CD4-positive, CD25-positive, alpha-beta regulatory T cell (primary cell): Measurements from ENCODE around the gene ADAT3. TPM values are rescaled to one million over a fixed set of nuclear protein-coding genes. Genes with fewer than 3 reads are reported as not detected.

Source experiments
- ATAC-seq, 2 donors: fragments of 150-1000 bp; cut with Tn5 transposase; one replicate each; pipeline ENCODE4 v1.10.0; 2021; ENCODE audit warnings: low read depth in 2 of 2, moderate number of reproducible peaks in 2 of 2, moderate library complexity in 1 of 2
- DNase-seq, 3 donors: peaks; one replicate each; pipeline versions ENCODE4 v3.0.0 to v3.0.0-alpha.2; 2012 to 2022; ENCODE audit warnings: mixed read lengths in 1 of 3
- H3K27ac ChIP-seq: one replicate; pipeline ENCODE4 v1.7.0; 2013; ENCODE audit warnings: mild to moderate bottlenecking, low read length; ENCODE audit not compliant: insufficient read depth, poor library complexity, severe bottlenecking
- H3K27me3 ChIP-seq: one replicate; pipeline ENCODE4 v1.7.0; 2013; ENCODE audit warnings: low read length; ENCODE audit not compliant: control insufficient read depth, insufficient read depth
- H3K36me3 ChIP-seq: one replicate; pipeline ENCODE4 v1.7.0; 2013; ENCODE audit warnings: mild to moderate bottlenecking, low read length, moderate library complexity; ENCODE audit not compliant: control insufficient read depth, insufficient read depth
- H3K4me1 ChIP-seq: 2 replicates; pipeline ENCODE4 v1.7.0; 2013; ENCODE audit warnings: mild to moderate bottlenecking, low read length; ENCODE audit not compliant: insufficient read depth, control insufficient read depth, poor library complexity, severe bottlenecking
- H3K4me3 ChIP-seq: one replicate; pipeline ENCODE4 v1.7.0; 2013; ENCODE audit warnings: low read depth, mild to moderate bottlenecking, low read length, moderate library complexity
- H3K9me3 ChIP-seq, 2 experiments: 1 replicate in 1 of 2; 2 replicates in 1 of 2; pipeline ENCODE4 v1.7.0; 2013; ENCODE audit warnings: low read length in 2 of 2, mild to moderate bottlenecking in 1 of 2, moderate library complexity in 1 of 2; ENCODE audit not compliant: control insufficient read depth in 2 of 2
- H3K27ac Mint-ChIP-seq, 3 donors: one replicate each; pipeline ENCODE4 v1.8.0; 2020 to 2022; ENCODE audit warnings: mild to moderate bottlenecking in 3 of 3, mixed read lengths in 3 of 3, moderate library complexity in 2 of 3
- H3K27me3 Mint-ChIP-seq: one replicate; pipeline ENCODE4 v1.8.0; 2022; ENCODE audit warnings: mild to moderate bottlenecking, mixed read lengths
- H3K36me3 Mint-ChIP-seq: one replicate; pipeline ENCODE4 v1.8.0; 2020; ENCODE audit warnings: mixed read lengths
- H3K4me1 Mint-ChIP-seq, 4 donors: one replicate each; pipeline ENCODE4 v1.8.0; 2020 to 2022; ENCODE audit warnings: mixed read lengths in 4 of 4, mild to moderate bottlenecking in 1 of 4
- H3K4me3 Mint-ChIP-seq, 4 donors: one replicate each; pipeline ENCODE4 v1.8.0; 2020 to 2022; ENCODE audit warnings: mild to moderate bottlenecking in 4 of 4, mixed read lengths in 4 of 4, moderate library complexity in 3 of 4
- H3K9me3 Mint-ChIP-seq, 7 donors: one replicate each; pipeline ENCODE4 v1.8.0; 2020 to 2022; ENCODE audit warnings: mixed read lengths in 7 of 7, mild to moderate bottlenecking in 3 of 7, moderate library complexity in 2 of 7
- polyA plus RNA-seq, 4 donors: library from polyadenylated mRNA; unstranded; fragments of 300-500 nt; fragmentation: Illumina TruSeq; gene quantifications; one replicate each; pipeline ENCODE4 v1.2.3, GENCODE V29; 2021
- total RNA-seq: library from RNA; stranded (reverse); gene quantifications from one replicate; pipeline ENCODE4 v1.2.3, GENCODE V29; 2022

The ADAT3 gene
- total and polyA plus RNA-seq, 5 donors from 2014 or later, result 4.4 to 8.8 (median 6.3) TPM

DNA sequence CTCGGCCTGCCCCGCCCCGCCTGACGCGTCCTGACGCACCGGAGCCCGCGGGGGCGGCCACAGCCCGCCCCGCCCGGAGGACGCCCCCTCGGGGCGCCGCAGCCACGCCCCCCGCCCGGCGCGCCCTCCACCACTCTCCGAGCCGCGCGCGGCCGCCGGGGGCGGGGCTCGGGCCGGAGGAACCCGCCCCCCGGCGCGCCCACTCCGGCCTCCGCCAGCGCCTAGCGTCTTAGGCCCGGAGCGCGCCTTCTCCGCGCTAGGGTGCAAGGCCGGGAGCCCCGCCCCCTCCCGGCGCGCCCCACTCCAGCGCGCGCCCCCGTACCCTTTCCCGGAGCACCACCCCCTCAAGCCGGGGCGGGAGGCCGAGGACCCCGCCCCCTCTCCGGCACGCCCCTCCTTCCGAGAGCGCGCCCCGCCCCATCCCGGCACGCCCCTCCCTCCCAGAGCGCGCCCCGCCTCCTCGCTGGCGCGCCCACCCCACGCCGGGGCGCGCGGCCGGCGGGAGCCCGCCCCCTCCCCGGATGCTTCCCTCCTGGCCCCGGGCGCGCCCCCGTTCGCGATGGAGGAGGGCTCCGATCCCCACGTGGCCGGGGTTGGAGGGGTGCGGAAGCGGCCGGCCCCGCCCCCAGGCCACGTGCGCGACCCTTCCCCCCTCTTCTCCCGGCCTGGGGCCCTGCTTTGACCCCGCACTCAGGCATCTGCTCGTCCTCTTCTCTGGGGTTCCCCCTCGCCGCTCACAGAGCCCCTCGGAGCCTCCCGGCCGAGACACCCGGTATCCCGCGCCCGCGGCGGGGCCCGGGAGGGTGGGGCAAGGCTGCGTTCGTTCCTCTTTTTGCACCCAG lies 41.3 kb upstream of the ADAT3 start:
- Mint-ChIP-seq H3K27me3 (no peaks in the 10 kb centered on the region), H3K36me3 (no peaks in the 10 kb centered on the region), H3K9me3 (no peaks in the 10 kb centered on the region), H3K4me3 (peak overlapping the region; percentile 75 to 88 (median 86)), H3K4me1 (peaks cover 0 to 38% (median 12%) of the 10 kb centered on the region in 4 donors), H3K27ac (peak overlapping the region in 2 of 3 donors; percentile 63 to 73)
- Histone ChIP-seq H3K27ac (peak overlapping the region; percentile 78), H3K36me3 (no peaks in the 10 kb centered on the region), H3K9me3 (no peaks in the 10 kb centered on the region), H3K4me3 (no peak overlapping the region), H3K4me1 (peaks cover 49% of the 10 kb centered on the region), H3K27me3 (no peaks in the 10 kb centered on the region)
- ATAC-seq (peak; percentile 71 to 72), DNase-seq (peak; percentile 90 to 94 (median 93))

DNA sequence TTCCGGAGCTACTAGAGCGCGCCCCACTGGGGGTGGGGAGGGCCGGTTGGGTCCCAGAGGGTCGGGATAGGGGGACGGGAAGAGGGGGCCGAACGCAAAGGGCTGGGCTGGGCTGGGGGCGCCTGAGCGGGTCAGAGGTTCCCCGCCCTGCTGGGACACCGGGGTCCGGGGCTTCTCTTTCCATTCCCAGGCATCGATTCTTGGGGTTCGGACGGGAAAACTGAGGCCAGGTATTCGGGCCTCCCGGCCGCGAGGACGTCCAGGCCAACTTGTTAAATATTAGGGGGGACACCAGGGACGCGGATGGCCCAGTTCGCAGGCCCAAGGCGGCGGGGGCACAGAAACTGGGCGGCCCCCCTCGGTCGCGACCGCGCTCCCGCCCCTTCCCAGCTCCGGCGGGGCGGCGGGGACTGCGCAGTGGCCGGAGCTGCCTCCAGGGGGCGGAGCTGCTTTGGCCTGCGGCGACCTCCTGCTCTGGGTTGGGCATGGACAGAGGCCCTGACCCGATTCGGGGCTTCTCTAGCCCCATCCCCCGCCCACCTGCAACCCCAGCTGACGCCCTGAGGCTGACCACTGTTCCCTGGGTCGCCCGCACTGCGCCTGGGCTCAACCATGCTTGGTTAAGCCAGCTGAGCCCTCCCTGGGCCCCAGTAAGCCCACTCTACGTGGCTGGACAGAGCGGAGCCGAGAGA lies 40.6 kb upstream of the ADAT3 start:
- Histone ChIP-seq H3K27me3 (no peaks in the 10 kb centered on the region), H3K36me3 (no peaks in the 10 kb centered on the region), H3K4me1 (peaks cover 41% of the 10 kb centered on the region), H3K4me3 (no peak overlapping the region), H3K9me3 (no peaks in the 10 kb centered on the region), H3K27ac (peak overlapping the region; percentile 78)
- peak in 1 of 3 donors; percentile 62 for DNase-seq
- H3K27me3 Mint-ChIP-seq, result no peaks in the 10 kb centered on the region
- no peaks in the 10 kb centered on the region for H3K9me3 Mint-ChIP-seq
- peak overlapping the region in 2 of 3 donors; percentile 73 to 79 for H3K27ac Mint-ChIP-seq
- peak in 1 of 2 donors; percentile 6 for ATAC-seq
- peak overlapping the region; percentile 75 to 88 (median 86) for H3K4me3 Mint-ChIP-seq
- peaks cover 0 to 34% (median 8%) of the 10 kb centered on the region in 4 donors for H3K4me1 Mint-ChIP-seq
- no peaks in the 10 kb centered on the region for H3K36me3 Mint-ChIP-seq

DNA sequence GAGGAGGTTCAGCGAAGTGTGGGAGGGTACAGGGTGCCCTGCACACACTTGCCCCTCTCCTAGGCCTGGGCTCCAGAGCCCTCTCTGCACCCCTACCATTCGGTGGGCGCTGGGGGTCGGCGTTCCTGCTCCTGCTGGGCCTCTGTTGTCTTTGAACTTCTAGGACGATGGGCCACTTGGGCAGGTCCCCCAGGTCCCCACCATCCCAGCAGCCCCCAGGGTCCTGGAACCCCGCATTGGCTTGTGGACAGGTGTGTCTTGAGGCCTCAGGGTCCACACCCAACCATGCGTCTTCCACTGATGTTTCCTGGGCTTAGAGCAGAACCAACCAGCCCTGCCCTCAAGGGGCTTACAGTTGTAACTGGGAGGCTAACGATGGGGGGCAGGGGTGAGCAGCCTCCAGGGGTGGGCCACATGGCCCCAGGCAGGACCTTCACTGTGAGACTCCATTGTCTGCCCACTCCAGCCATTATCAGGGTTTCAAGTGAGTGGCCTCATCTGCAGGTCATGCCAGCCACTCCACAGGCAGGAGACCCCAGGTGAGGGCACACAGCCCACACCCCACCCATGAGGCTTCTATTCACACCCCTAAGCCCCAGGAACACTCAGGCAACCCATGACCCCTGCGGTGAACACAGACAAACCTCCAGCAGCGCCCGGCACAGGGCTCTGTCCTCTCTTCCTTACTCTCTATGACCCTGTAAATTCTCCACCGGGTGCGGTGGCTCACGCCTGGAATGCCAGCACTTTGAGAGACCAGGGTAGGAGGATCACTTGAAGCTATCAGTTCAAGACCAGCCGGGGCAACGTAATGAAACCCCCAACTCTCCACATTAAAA lies 39.8 kb upstream of the ADAT3 start:
- Histone ChIP-seq H3K4me1 (peaks cover 33% of the 10 kb centered on the region), H3K4me3 (no peak overlapping the region), H3K36me3 (no peaks in the 10 kb centered on the region), H3K27me3 (no peaks in the 10 kb centered on the region), H3K9me3 (no peaks in the 10 kb centered on the region), H3K27ac (peak overlapping the region; percentile 78)
- peak overlapping the region in 1 of 3 donors; percentile 42 for H3K27ac Mint-ChIP-seq
- no peaks in the 10 kb centered on the region for H3K27me3 Mint-ChIP-seq
- no peaks in the 10 kb centered on the region for H3K9me3 Mint-ChIP-seq
- H3K4me3 Mint-ChIP-seq, result peak overlapping the region; percentile 74 to 86 (median 80)
- H3K36me3 Mint-ChIP-seq, result no peaks in the 10 kb centered on the region
- DNase-seq, result no peak
- no peak for ATAC-seq
- peaks cover 0 to 32% (median 10%) of the 10 kb centered on the region in 4 donors for H3K4me1 Mint-ChIP-seq

DNA sequence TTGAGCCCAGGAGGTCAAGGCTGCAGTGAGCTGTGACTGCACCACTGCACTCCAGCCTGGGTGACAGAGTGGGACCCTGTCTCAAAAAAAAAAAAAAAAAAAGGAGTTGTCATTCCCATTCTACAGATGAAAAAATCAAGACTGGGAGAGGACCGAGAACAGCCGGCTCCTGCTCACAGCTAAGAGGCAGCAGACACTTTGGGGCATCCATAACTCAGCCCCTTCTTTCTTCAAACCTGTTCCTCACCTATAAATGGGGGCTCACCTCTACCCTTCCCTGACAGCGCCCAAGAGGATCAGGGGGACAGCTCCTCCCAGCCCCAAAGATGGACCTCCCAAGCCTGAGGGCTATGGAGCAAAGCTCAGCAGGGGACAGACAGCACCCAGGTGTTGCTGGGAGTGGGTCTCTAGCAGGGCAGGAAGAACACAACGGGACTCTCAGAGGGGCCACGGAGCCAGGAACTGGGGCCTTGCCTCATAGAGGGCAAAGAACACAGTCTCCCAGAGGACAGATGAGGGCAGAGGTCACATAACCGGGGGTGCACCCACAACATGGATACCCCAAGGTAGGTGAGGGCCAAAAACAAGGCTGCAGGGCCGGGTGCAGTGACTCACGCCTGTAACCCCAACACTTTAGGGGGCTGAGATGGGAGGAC lies 38.4 kb upstream of the ADAT3 start:
- Mint-ChIP-seq H3K27ac (peak overlapping the region in 2 of 3 donors; percentile 7 to 73), H3K4me3 (peak overlapping the region in 2 of 4 donors; percentile 56 to 86)

DNA sequence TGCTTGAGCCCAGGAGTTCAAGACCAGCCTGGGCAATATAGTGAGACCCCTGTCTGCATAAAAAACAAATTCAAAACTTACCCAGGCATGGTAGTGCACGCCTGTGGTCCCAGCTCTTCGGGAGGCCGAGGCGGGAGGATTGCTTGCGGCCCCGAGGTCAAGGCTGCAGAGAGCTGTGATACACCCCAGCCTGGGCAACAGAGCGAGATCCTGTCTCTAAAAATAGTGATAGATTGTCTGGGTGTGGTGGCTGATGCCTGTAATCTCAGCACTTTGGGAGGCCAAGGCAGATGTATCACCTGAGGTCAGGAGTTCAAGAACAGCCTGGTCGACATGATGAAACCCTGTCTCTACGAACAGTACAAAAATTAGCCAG lies 37.9 kb upstream of the ADAT3 start:
- no peaks in the 10 kb centered on the region for H3K36me3 Mint-ChIP-seq
- H3K27ac Mint-ChIP-seq, result peak overlapping the region in 1 of 3 donors; percentile 55

More for the DNA sequence above, 38.4 kb upstream of the ADAT3 start:
- Histone ChIP-seq H3K9me3 (no peaks in the 10 kb centered on the region), H3K27ac (no peak overlapping the region), H3K27me3 (no peaks in the 10 kb centered on the region), H3K4me3 (no peak overlapping the region), H3K4me1 (peaks cover 19% of the 10 kb centered on the region), H3K36me3 (no peaks in the 10 kb centered on the region)
- DNase-seq (no peak), ATAC-seq (no peak)
- Mint-ChIP-seq H3K9me3 (no peaks in the 10 kb centered on the region), H3K36me3 (no peaks in the 10 kb centered on the region), H3K27me3 (no peaks in the 10 kb centered on the region), H3K4me1 (peaks cover 0 to 26% (median 9%) of the 10 kb centered on the region in 4 donors)

DNA sequence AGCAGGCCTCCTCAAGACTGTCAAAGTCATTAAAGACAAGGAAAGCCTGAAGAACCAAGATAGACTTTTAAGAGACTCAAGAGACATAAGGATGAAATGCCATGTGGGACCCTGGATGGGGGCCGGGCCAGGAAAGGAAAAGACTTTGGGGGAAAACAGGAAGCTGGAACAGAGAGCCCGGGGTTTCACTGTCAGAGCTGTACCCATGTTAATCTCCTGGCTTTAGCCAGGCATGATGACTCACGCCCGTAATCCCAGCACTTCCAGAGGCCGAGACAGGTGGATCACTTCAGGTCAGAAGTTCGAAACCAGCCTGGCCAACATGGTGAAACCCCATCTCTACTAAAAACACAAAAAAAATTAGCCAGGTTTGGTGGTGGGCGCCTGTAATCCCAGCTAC lies 36.2 kb upstream of the ADAT3 start:
- H3K4me3 ChIP-seq, result no peak overlapping the region
- peak overlapping the region in 1 of 4 donors; percentile 76 for H3K4me3 Mint-ChIP-seq
- no peak overlapping the region for H3K27ac ChIP-seq
- H3K27me3 Mint-ChIP-seq, result no peaks in the 10 kb centered on the region
- no peak for ATAC-seq
- H3K9me3 Mint-ChIP-seq, result no peaks in the 10 kb centered on the region
- peaks cover 0 to 40% (median 8%) of the 10 kb centered on the region in 4 donors for H3K4me1 Mint-ChIP-seq
- peaks cover 2% of the 10 kb centered on the region for H3K36me3 Mint-ChIP-seq
- no peaks in the 10 kb centered on the region for H3K27me3 ChIP-seq
- DNase-seq, result no peak
- H3K27ac Mint-ChIP-seq, result no peak overlapping the region
- H3K4me1 ChIP-seq, result peaks cover 30% of the 10 kb centered on the region
- H3K36me3 ChIP-seq, result no peaks in the 10 kb centered on the region
- no peaks in the 10 kb centered on the region for H3K9me3 ChIP-seq

More for the DNA sequence above, 37.9 kb upstream of the ADAT3 start:
- Mint-ChIP-seq H3K27me3 (no peaks in the 10 kb centered on the region), H3K4me1 (peaks cover 0 to 28% (median 6%) of the 10 kb centered on the region in 4 donors), H3K4me3 (peak overlapping the region in 2 of 4 donors; percentile 41 to 76), H3K9me3 (no peaks in the 10 kb centered on the region)
- Histone ChIP-seq H3K9me3 (no peaks in the 10 kb centered on the region), H3K36me3 (no peaks in the 10 kb centered on the region), H3K27ac (no peak overlapping the region), H3K4me3 (no peak overlapping the region), H3K4me1 (peaks cover 15% of the 10 kb centered on the region), H3K27me3 (no peaks in the 10 kb centered on the region)
- DNase-seq (no peak), ATAC-seq (no peak)

DNA sequence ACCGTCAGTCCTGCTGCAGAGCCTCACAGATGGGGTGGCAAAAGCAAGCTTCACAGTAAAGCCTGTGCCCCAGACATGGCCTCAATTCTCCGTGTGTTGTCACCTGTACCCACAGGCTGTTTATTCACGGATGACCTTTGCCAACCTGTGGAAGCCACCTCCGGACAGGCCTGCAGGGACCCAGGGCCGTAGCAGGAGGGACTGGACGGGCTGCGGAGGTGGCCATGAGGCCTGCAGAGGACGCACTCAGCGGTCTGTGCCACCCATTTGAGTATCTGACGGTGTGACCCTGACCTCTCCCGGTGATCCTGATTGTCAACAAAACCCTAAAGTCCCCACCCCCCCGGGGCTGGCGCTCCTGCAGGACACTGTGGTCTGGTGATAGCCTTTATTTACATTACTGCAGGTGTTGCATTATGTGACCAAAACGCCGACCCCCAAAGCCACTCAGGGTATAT lies 34.0 kb upstream of the ADAT3 start:
- H3K27ac Mint-ChIP-seq, result no peak overlapping the region
- ATAC-seq (no peak), DNase-seq (no peak)
- no peaks in the 10 kb centered on the region for H3K36me3 ChIP-seq
- H3K4me3 ChIP-seq, result no peak overlapping the region
- H3K27me3 Mint-ChIP-seq, result peaks cover 5% of the 10 kb centered on the region
- H3K27ac ChIP-seq, result no peak overlapping the region
- H3K9me3 ChIP-seq, result no peaks in the 10 kb centered on the region
- H3K9me3 Mint-ChIP-seq, result peaks cover 0 to 5% (median 0%) of the 10 kb centered on the region in 7 donors
- H3K4me1 Mint-ChIP-seq, result peaks cover 5 to 52% (median 20%) of the 10 kb centered on the region in 4 donors
- peak overlapping the region in 1 of 4 donors; percentile 47 for H3K4me3 Mint-ChIP-seq
- peaks cover 32% of the 10 kb centered on the region for H3K4me1 ChIP-seq
- H3K36me3 Mint-ChIP-seq, result peaks cover 4% of the 10 kb centered on the region
- no peaks in the 10 kb centered on the region for H3K27me3 ChIP-seq
